ENCODE results near the gene TMEM88. TPM values are rescaled to one million over a fixed set of nuclear protein-coding genes. Genes with fewer than 3 reads are reported as not detected.

Gene TMEM88
- total RNA-seq, 1 experiment from 2014 or later, result 2.8 TPM

DNA sequence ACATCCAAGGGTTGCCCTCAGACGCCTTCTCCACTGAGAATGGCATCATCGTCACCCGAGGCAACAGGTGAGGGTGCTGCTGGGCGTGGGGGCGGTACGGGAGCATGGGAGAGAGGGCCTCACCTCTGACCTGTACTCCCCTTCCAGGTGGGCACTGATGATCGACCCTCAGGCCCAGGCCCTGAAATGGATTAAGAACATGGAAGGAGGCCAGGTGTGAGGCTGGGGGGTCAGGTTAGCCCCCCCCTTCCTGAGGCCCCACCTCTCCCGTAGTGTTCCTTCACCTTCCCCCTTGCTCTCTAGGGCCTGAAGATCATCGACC, 37.3 kb upstream of the TMEM88 start (continued):
- no peak for TF ChIP-seq TCF7L2 (IDR thresholded peaks at IDR 0.05; ENCODE audit: borderline replicate concordance, extremely low read depth, insufficient read depth, insufficient read length)
- TF ChIP-seq EZH2phosphoT487 (IDR thresholded peaks at IDR 0.05; ENCODE audit: borderline replicate concordance), result no peak
- no peak for TF ChIP-seq CTCF (IDR thresholded peaks at IDR 0.05 in 2 of 3, conservative IDR thresholded peaks at IDR 0.05 in 1 of 3; ENCODE audit: borderline replicate concordance in 1 of 3, insufficient read depth in 1 of 3, low read depth in 2 of 3, low read length in 2 of 3)

DNA sequence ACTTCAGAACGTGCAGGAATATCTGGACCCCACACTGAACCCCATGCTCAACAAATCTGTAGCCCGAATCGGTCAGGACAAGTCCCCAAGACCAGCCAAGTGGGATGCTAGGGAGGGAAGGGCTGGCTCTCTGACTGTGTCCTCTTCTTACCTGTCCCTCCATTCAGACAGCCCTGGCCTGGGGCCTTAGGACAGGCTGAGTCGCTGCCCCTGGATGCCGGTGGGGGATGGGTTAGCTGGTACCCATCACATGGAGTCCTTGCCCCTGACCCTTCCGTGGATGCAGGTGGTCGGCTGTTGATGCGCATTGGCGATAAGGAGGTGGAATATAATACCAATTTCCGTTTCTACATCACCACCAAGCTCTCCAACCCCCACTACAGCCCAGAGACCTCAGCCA, 36.8 kb upstream of the TMEM88 start:
- intact Hi-C loops (cut with micrococcal nuclease), result no loop called here
- Histone ChIP-seq H3K9me3 (ENCODE audit: control insufficient read depth in 1 of 2, insufficient read depth in 1 of 2, low read depth in 1 of 2, low read length in 2 of 2) (no peaks in the 10 kb centered on the region), H2AFZ (ENCODE audit: low read depth, low read length, poor library complexity, severe bottlenecking) (no peak overlapping the region), H3K4me3 (replicated peaks in 1 of 2; ENCODE audit: low read depth in 1 of 2, low read length in 2 of 2) (no peak overlapping the region), H3K27ac (ENCODE audit: low read depth, low read length) (no peak overlapping the region), H3K27me3 (ENCODE audit: insufficient read depth, low read length) (no peaks in the 10 kb centered on the region), H3K4me2 (ENCODE audit: low read length) (no peak overlapping the region), H3K79me2 (ENCODE audit: insufficient read depth, low read length) (no peaks in the 10 kb centered on the region), H4K20me1 (ENCODE audit: insufficient read depth) (no peaks in the 10 kb centered on the region), H3K9ac (ENCODE audit: low read length) (no peak overlapping the region), H3K36me3 (ENCODE audit: control insufficient read depth in 1 of 2, insufficient read depth in 2 of 2, low read length in 2 of 2) (no peaks in the 10 kb centered on the region), H3K4me1 (ENCODE audit: control insufficient read depth in 1 of 2, insufficient read depth in 2 of 2, low read length in 2 of 2) (no peaks in the 10 kb centered on the region), H3K9me2 (ENCODE audit: insufficient read depth) (no peaks in the 10 kb centered on the region)
- no peak for TF ChIP-seq EZH2phosphoT487 (IDR thresholded peaks at IDR 0.05; ENCODE audit: borderline replicate concordance)
- TF ChIP-seq ZBTB33 (IDR thresholded peaks at IDR 0.05; ENCODE audit: extremely low read depth, insufficient replicate concordance, low read length), result no peak
- ChIA-PET RAD21 (ENCODE audit: low non-redundant PET in 1 of 2, low total read pairs in 2 of 2, uncharacterized antibody in 2 of 2, unreplicated experiment in 2 of 2) (no interaction called here), CTCF (interaction anchor here (1.0 kb wide), 1 partner anchor 17 kb away, joined by 3 read pairs; no protein-coding TSS in a partner anchor), POLR2A (no interaction called here)
- ATAC-seq (no peak), DNase-seq (ENCODE audit: low read depth, low spot score) (no peak)
- no TSS peak for BruUV-seq (replicated peaks)

Measured in HCT116 (cell line).